MG63 (cell line): ENCODE data around the gene YTHDF2. TPM values are rescaled to one million over a fixed set of nuclear protein-coding genes. Genes with fewer than 3 reads are reported as not detected.
"Not testable (repeated sequence)": the region's sequence is repeated elsewhere in the genome, so short reads cannot be mapped to it uniquely, and the experiment has no call there.

Experiments
- DNase-seq: peaks from one replicate; pipeline ENCODE4 v3.0.0-alpha.2; 2020
- H3K27me3 ChIP-seq: fragments of 250-450 bp; sonication (Bioruptor Pico); 2 replicates; pipeline ENCODE4 v1.5.1; 2020; ENCODE audit warnings: mild to moderate bottlenecking, moderate library complexity
- H3K36me3 ChIP-seq: fragments of 250-450 bp; sonication (Bioruptor Pico); 2 replicates; pipeline ENCODE4 v1.5.1; 2020; ENCODE audit warnings: mild to moderate bottlenecking, moderate library complexity
- H3K4me3 ChIP-seq: fragments of 250-450 bp; sonication (Bioruptor Pico); 2 replicates; pipeline ENCODE4 v1.5.1; 2020; ENCODE audit warnings: mild to moderate bottlenecking, moderate library complexity
- H3K9me3 ChIP-seq: fragments of 250-450 bp; sonication (Bioruptor Pico); 2 replicates; pipeline ENCODE4 v1.5.1; 2020; ENCODE audit warnings: mild to moderate bottlenecking, moderate library complexity
- total RNA-seq: library from RNA; depleted of rRNA; stranded (reverse); fragments of >200 nt; shearing (Covaris generic); gene quantifications from 2 replicates; pipeline ENCODE4 v1.2.3, GENCODE V29; 2014; ENCODE audit warnings: low replicate concordance

YTHDF2 gene
- total RNA-seq, 1 experiment from 2014 or later: 72.2 TPM

DNA sequence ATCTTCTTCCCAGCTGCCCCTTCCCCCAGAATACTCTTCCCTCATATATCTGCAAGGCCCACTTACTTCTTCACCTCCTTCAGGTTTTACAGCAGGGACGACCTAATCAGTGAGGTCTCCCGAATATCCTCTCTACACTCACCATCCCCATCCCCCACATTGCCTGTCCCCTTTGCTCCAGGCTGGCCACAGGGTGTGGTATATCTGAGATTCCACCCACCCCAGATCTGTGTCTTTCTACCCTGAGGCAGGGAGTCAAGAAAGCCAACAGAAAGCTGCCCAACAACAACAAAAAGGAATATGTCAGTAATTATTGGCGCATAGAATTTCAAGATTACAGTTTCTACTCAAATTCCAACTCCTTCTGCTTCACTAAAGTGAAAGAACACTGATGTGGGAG, 45.3 kb downstream of the YTHDF2 start:
- no peaks in the 10 kb centered on the region for H3K9me3 ChIP-seq
- no peak for DNase-seq
- H3K27me3 ChIP-seq: no peaks in the 10 kb centered on the region
- H3K4me3 ChIP-seq: no peak overlapping the region
- H3K36me3 ChIP-seq: no peaks in the 10 kb centered on the region

DNA sequence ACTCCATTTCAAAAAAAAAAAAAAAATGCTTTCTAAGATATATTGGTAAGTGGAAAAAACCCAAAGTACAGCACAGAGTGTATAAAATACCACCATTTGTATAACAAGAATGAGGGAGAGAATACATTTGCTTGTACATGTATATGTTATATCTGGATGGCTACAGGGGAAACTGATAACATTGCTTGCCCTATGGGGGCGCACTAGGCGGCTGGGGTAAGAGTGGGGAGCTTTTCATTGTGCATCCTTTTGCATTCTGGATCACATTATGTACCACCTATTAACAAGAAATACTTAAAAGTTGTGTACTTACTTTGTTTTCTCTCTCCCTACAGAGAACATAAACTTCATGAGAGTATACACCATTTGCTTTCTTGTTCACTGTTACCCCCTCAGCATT, 46.6 kb downstream of the YTHDF2 start:
- no peak for DNase-seq
- Histone ChIP-seq H3K27me3 (no peaks in the 10 kb centered on the region), H3K4me3 (no peak overlapping the region), H3K9me3 (no peaks in the 10 kb centered on the region), H3K36me3 (no peaks in the 10 kb centered on the region)

- H3K4me3 ChIP-seq: no peak overlapping the region
- H3K27me3 ChIP-seq: no peaks in the 10 kb centered on the region
- no peaks in the 10 kb centered on the region for H3K9me3 ChIP-seq
- H3K36me3 ChIP-seq: no peaks in the 10 kb centered on the region
- DNase-seq: no peak
Measured at GRCh38 chr1:28789412-28789811, 52.7 kb downstream of the YTHDF2 start.

DNA sequence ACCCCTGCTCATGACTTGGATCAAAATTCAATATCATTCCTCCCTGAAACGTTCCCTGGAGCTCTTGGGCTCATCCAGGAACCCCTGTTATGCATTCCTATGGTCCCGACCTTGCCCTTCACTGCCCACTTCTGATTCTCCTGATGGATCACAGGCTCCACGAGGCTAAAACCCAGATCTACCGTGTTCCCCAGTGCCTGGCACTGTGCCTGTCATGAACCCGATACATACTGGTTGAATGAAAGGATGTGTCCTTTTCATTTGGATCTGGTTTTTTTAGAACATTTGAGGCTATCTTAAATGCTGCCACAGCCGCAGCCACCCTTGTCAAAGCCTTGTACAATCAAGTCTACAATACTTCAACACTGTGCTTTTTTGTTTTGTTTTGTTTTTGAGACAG, 53.1 kb downstream of the YTHDF2 start:
- no peak for DNase-seq
- Histone ChIP-seq H3K4me3 (no peak overlapping the region), H3K36me3 (no peaks in the 10 kb centered on the region), H3K9me3 (no peaks in the 10 kb centered on the region), H3K27me3 (no peaks in the 10 kb centered on the region)

- DNase-seq: no peak
- Histone ChIP-seq H3K9me3 (no peaks in the 10 kb centered on the region), H3K27me3 (no peaks in the 10 kb centered on the region), H3K36me3 (no peaks in the 10 kb centered on the region), H3K4me3 (no peak overlapping the region)
Measured at GRCh38 chr1:28790377-28791035, 53.8 kb downstream of the YTHDF2 start.

GRCh38 chr1:28791929-28792328, 55.2 kb downstream of the YTHDF2 start:
- not testable (repeated sequence) for DNase-seq, H3K4me3 ChIP-seq, H3K9me3 ChIP-seq, H3K36me3 ChIP-seq, H3K27me3 ChIP-seq

DNA sequence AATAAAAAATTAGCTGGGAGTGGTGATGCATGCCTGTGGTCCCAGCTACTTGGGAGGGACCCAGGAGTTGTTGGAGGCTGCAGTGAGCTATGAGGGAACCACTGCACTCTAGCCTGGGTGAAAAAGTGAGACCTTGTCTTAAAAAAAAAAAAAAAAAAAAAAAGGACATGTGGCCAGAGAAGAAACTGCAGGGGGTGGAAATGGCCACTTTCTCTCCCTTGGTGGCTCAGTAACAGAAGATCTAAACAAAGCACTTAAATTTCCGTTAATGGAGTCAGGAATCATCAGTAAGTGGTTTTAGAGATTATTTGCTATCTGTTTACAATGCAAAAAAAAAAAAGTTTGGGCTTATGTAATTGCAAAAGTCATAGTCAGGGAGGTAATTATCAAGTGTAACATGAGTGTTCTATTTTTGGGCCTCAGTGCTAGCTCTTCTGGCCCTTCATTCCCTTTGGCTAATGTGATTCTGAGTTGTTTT, 55.9 kb downstream of the YTHDF2 start:
- H3K36me3 ChIP-seq: no peaks in the 10 kb centered on the region
- H3K27me3 ChIP-seq: no peaks in the 10 kb centered on the region
- no peak overlapping the region for H3K4me3 ChIP-seq
- DNase-seq: no peak
- no peaks in the 10 kb centered on the region for H3K9me3 ChIP-seq

- not testable (repeated sequence) for DNase-seq, H3K36me3 ChIP-seq, H3K9me3 ChIP-seq, H3K27me3 ChIP-seq, H3K4me3 ChIP-seq
Measured at GRCh38 chr1:28794582-28794981, 57.8 kb downstream of the YTHDF2 start.

DNA sequence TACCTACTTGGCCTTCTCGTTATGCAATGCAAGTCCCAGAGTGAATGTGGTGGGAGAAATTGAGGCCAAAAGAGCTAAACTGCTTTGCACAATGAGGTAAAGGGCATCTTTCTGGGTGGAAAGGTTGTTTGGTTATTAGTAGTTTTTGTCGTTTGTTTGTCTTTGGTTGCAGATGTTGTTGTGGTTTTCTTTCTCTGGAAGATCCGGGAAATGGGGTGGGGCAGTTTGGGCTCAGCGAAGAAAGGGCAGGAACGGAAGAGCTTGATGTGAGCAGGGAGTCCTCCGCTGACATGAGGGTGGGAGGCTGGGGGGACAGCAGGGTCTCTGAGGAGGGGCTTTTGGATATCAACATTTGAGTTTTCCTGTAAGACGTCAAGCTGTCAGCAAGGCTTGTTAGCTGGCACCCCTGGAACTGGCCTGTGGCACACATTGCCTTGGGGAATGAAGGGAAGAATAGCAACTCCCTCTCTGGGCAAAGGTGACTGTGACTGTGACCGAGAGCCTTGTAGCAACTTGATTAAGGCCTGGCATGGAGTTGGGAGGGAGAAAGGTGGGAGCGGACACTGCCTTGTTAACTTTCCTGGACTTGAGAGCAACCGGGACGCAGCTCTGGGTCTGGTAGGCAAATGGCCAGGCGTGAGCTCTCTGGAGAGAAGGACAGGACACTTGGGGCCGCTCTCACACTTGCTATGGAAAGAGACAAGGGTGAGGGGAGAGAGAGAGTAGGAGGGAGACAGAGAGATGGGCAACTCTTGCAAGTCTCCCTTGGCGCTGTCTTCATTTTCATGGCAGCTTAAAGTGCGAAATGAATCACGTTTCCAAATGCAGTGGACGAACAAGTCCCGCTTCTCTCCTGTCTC, 59.8 kb downstream of the YTHDF2 start:
- DNase-seq: no peak
- Histone ChIP-seq H3K4me3 (no peak overlapping the region), H3K27me3 (no peaks in the 10 kb centered on the region), H3K36me3 (no peaks in the 10 kb centered on the region), H3K9me3 (no peaks in the 10 kb centered on the region)

- DNase-seq: no peak
Measured at GRCh38 chr1:28800324-28800723, 63.6 kb downstream of the YTHDF2 start.

DNA sequence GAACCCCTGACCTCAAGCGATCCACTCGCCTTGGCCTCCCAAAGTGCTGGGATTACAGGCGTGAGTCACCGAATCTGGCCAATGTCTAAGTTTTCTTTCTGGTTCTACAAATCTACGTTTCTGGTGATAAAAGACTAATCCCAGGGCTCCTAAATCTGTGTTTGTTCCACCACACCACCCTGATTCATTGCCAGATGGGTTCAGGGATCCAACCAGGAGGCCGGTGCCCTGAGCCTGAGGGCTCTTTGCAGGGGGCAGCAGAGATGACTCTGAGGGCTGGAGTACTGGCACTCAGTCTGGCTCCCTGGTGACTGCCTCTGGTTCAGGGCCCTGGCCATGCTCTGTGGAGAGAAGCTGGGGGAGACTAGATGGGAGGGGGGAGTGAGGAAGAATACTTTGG, 64.7 kb downstream of the YTHDF2 start:
- H3K36me3 ChIP-seq: no peaks in the 10 kb centered on the region
- no peaks in the 10 kb centered on the region for H3K27me3 ChIP-seq
- H3K9me3 ChIP-seq: peaks cover 3% of the 10 kb centered on the region; the same call in 1 of the 2 replicates
- no peak overlapping the region for H3K4me3 ChIP-seq
- peak; percentile 52 for DNase-seq

More at GRCh38 chr1:28800324-28800723, 63.6 kb downstream of the YTHDF2 start:
- Histone ChIP-seq H3K36me3 (no peaks in the 10 kb centered on the region), H3K9me3 (peaks cover 3% of the 10 kb centered on the region; the same call in 1 of the 2 replicates), H3K27me3 (no peaks in the 10 kb centered on the region), H3K4me3 (no peak overlapping the region)

DNA sequence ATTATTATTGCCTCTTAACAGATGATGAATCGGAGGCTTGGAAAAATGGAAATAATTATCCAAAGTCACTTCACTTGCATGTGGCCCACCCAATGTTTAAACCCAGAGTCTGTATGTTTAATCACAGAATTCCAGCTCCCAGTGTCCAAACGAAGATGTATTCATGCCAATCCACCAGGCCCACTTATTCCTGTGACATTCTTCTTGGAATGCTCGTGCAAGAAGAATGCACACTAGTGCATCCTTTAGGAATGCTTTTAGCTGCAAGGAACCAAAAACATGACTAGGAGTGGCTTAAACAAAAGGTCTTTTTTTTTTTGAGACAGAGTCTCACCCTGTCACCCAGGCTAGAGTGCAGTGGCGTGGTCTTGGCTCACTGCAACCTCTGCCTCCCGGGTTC, 66.3 kb downstream of the YTHDF2 start:
- no peak overlapping the region for H3K4me3 ChIP-seq
- H3K27me3 ChIP-seq: no peaks in the 10 kb centered on the region
- H3K9me3 ChIP-seq: peaks cover 3% of the 10 kb centered on the region; the same call in 1 of the 2 replicates
- no peak for DNase-seq
- H3K36me3 ChIP-seq: no peaks in the 10 kb centered on the region

DNA sequence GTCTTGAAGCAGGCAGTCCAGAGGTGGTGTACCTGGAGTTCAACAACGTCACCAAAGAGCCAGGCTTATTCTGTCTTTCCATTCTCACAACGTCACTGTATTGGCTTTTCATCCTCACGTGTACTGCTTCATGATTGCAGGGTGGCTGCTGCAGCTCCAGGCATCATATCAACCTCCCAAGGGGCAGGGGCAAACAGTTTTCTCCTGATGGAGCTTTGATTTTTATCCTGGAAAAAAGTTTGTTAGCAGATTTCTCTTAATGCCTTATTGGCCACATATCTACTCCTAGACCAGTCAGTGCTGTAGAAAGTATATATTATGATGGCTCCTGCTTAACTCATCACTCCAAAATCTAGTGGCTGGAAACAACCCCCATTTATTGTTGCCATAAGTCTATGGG, 66.9 kb downstream of the YTHDF2 start:
- DNase-seq: no peak
- Histone ChIP-seq H3K4me3 (no peak overlapping the region), H3K27me3 (no peaks in the 10 kb centered on the region), H3K36me3 (no peaks in the 10 kb centered on the region), H3K9me3 (peaks cover 3% of the 10 kb centered on the region; the same call in 1 of the 2 replicates)

- H3K4me3 ChIP-seq: no peak overlapping the region
- H3K9me3 ChIP-seq: peaks cover 3% of the 10 kb centered on the region; the same call in 1 of the 2 replicates
- H3K27me3 ChIP-seq: no peaks in the 10 kb centered on the region
- H3K36me3 ChIP-seq: no peaks in the 10 kb centered on the region
- no peak for DNase-seq
Measured at GRCh38 chr1:28804071-28804470, 67.3 kb downstream of the YTHDF2 start.

DNA sequence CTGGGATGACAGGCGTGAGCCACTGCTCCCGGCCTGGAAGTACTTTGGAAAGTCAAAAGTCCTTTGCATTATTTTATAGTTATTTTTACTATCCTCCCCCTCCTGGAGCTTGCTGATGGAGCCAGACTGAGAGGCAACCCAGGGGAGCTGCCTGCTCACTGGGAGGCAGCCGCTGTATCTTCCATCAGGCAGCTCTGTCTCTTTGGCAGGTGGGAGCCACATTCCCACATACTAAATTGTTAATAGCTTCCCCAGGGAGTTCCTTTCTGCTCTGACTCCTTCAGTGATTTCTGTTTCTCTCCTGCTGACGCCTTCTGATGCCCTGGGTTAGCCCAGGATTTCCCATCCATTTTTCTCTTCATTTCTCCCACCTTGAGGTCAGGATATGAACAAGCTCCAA, 70.3 kb downstream of the YTHDF2 start:
- Histone ChIP-seq H3K27me3 (peaks cover 18% of the 10 kb centered on the region), H3K4me3 (no peak overlapping the region), H3K36me3 (no peaks in the 10 kb centered on the region), H3K9me3 (peaks cover 3% of the 10 kb centered on the region; the same call in 1 of the 2 replicates)
- no peak for DNase-seq

GRCh38 chr1:28807986-28808385, 71.2 kb downstream of the YTHDF2 start:
- Histone ChIP-seq H3K36me3 (no peaks in the 10 kb centered on the region), H3K27me3 (peaks cover 25% of the 10 kb centered on the region), H3K4me3 (no peak overlapping the region), H3K9me3 (peaks cover 3% of the 10 kb centered on the region; the same call in 1 of the 2 replicates)
- DNase-seq: no peak

- Histone ChIP-seq H3K9me3 (no peaks in the 10 kb centered on the region), H3K4me3 (no peak overlapping the region), H3K27me3 (peaks cover 29% of the 10 kb centered on the region), H3K36me3 (no peaks in the 10 kb centered on the region)
- DNase-seq: no peak
Measured at GRCh38 chr1:28811369-28811765, 74.6 kb downstream of the YTHDF2 start.
